ENCODE results near the gene MPC1L. TPM values are rescaled to one million over a fixed set of nuclear protein-coding genes. Genes with fewer than 3 reads are reported as not detected.

MPC1L gene
- total and polyA plus RNA-seq, 2 experiments from 2014 or later, result not detected

DNA sequence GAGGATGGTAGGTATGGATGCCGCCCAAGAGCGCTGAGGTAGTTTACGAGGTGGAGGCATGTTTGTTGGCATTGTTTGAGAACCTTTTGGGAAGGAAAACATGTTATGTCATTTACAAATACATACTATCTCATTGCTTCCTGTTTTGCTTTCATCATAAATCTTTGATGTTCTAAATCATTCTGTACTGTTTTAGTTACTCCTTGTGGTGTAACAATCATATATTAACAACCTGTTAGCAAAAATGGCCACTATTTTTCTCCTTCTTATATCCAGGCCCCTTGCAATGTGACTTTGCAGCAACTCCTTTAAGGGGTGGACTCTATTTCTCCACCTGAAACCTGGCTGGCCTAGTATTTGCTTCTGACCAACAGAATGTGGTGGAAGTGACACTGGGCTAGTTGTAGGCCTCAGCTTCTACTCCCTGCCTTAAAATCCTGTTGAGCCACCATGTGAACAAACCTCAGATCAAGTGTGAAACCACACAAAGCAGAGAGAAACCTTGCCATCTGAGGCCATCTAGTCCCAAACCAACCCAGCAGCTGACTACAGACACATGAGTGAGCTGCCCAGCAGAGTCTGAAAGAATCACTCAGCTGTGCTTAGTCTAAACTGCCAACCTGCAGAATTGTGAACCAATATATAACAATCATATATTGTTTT is 40.0 kb downstream of the MPC1L start:
- Histone ChIP-seq H3K27me3 (ENCODE audit: insufficient read depth) (no peaks in the 10 kb centered on the region), H4K20me1 (replicated peaks; ENCODE audit: insufficient read depth) (no peaks in the 10 kb centered on the region), H3K4me3 (no peak overlapping the region), H3K27ac (ENCODE audit: low read depth) (no peak overlapping the region), H3K4me2 (no peak overlapping the region), H3K36me3 (ENCODE audit: insufficient read depth) (peaks cover 24% of the 10 kb centered on the region; the same call in 1 of the 2 replicates), H2AFZ (no peak overlapping the region), H3K9me2 (ENCODE audit: insufficient read depth) (no peaks in the 10 kb centered on the region), H3K4me1 (ENCODE audit: insufficient read depth) (no peaks in the 10 kb centered on the region), H3K79me2 (replicated peaks; ENCODE audit: insufficient read depth) (no peaks in the 10 kb centered on the region), H3F3A (replicated peaks; ENCODE audit: low read depth) (no peaks in the 10 kb centered on the region)
- no peak for TF ChIP-seq EZH2phosphoT487 (IDR thresholded peaks at IDR 0.05; ENCODE audit: unreplicated experiment)
- TF ChIP-seq, protein P1, sequence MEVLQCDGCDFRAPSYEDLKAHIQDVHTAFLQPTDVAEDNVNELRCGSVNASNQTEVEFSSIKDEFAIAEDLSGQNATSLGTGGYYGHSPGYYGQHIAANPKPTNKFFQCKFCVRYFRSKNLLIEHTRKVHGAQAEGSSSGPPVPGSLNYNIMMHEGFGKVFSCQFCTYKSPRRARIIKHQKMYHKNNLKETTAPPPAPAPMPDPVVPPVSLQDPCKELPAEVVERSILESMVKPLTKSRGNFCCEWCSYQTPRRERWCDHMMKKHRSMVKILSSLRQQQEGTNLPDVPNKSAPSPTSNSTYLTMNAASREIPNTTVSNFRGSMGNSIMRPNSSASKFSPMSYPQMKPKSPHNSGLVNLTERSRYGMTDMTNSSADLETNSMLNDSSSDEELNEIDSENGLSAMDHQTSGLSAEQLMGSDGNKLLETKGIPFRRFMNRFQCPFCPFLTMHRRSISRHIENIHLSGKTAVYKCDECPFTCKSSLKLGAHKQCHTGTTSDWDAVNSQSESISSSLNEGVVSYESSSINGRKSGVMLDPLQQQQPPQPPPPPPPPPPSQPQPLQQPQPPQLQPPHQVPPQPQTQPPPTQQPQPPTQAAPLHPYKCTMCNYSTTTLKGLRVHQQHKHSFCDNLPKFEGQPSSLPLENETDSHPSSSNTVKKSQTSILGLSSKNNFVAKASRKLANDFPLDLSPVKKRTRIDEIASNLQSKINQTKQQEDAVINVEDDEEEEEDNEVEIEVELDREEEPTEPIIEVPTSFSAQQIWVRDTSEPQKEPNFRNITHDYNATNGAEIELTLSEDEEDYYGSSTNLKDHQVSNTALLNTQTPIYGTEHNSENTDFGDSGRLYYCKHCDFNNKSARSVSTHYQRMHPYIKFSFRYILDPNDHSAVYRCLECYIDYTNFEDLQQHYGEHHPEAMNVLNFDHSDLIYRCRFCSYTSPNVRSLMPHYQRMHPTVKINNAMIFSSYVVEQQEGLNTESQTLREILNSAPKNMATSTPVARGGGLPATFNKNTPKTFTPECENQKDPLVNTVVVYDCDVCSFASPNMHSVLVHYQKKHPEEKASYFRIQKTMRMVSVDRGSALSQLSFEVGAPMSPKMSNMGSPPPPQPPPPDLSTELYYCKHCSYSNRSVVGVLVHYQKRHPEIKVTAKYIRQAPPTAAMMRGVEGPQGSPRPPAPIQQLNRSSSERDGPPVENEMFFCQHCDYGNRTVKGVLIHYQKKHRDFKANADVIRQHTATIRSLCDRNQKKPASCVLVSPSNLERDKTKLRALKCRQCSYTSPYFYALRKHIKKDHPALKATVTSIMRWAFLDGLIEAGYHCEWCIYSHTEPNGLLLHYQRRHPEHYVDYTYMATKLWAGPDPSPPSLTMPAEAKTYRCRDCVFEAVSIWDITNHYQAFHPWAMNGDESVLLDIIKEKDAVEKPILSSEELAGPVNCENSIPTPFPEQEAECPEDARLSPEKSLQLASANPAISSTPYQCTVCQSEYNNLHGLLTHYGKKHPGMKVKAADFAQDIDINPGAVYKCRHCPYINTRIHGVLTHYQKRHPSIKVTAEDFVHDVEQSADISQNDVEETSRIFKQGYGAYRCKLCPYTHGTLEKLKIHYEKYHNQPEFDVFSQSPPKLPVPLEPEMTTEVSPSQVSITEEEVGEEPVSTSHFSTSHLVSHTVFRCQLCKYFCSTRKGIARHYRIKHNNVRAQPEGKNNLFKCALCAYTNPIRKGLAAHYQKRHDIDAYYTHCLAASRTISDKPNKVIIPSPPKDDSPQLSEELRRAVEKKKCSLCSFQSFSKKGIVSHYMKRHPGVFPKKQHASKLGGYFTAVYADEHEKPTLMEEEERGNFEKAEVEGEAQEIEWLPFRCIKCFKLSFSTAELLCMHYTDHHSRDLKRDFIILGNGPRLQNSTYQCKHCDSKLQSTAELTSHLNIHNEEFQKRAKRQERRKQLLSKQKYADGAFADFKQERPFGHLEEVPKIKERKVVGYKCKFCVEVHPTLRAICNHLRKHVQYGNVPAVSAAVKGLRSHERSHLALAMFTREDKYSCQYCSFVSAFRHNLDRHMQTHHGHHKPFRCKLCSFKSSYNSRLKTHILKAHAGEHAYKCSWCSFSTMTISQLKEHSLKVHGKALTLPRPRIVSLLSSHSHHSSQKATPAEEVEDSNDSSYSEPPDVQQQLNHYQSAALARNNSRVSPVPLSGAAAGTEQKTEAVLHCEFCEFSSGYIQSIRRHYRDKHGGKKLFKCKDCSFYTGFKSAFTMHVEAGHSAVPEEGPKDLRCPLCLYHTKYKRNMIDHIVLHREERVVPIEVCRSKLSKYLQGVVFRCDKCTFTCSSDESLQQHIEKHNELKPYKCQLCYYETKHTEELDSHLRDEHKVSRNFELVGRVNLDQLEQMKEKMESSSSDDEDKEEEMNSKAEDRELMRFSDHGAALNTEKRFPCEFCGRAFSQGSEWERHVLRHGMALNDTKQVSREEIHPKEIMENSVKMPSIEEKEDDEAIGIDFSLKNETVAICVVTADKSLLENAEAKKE (CRISPR knock-in tag; IDR thresholded peaks at IDR 0.05), result no peak
- TF ChIP-seq, protein P2, sequence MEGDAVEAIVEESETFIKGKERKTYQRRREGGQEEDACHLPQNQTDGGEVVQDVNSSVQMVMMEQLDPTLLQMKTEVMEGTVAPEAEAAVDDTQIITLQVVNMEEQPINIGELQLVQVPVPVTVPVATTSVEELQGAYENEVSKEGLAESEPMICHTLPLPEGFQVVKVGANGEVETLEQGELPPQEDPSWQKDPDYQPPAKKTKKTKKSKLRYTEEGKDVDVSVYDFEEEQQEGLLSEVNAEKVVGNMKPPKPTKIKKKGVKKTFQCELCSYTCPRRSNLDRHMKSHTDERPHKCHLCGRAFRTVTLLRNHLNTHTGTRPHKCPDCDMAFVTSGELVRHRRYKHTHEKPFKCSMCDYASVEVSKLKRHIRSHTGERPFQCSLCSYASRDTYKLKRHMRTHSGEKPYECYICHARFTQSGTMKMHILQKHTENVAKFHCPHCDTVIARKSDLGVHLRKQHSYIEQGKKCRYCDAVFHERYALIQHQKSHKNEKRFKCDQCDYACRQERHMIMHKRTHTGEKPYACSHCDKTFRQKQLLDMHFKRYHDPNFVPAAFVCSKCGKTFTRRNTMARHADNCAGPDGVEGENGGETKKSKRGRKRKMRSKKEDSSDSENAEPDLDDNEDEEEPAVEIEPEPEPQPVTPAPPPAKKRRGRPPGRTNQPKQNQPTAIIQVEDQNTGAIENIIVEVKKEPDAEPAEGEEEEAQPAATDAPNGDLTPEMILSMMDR (conservative IDR thresholded peaks at IDR 0.05; ENCODE audit: low read depth in 2 of 2), result no peak
- TF ChIP-seq NANOG (IDR thresholded peaks at IDR 0.05; ENCODE audit: borderline replicate concordance), result no peak
- no peak for TF ChIP-seq CREB1 (CRISPR knock-in tag; IDR thresholded peaks at IDR 0.05; ENCODE audit: low read depth)
- no peak for TF ChIP-seq STAT1 (IDR thresholded peaks at IDR 0.05; ENCODE audit: unreplicated experiment)
- TF ChIP-seq JUNB (IDR thresholded peaks at IDR 0.05; ENCODE audit: unreplicated experiment), result no peak
- TF ChIP-seq, protein P3, sequence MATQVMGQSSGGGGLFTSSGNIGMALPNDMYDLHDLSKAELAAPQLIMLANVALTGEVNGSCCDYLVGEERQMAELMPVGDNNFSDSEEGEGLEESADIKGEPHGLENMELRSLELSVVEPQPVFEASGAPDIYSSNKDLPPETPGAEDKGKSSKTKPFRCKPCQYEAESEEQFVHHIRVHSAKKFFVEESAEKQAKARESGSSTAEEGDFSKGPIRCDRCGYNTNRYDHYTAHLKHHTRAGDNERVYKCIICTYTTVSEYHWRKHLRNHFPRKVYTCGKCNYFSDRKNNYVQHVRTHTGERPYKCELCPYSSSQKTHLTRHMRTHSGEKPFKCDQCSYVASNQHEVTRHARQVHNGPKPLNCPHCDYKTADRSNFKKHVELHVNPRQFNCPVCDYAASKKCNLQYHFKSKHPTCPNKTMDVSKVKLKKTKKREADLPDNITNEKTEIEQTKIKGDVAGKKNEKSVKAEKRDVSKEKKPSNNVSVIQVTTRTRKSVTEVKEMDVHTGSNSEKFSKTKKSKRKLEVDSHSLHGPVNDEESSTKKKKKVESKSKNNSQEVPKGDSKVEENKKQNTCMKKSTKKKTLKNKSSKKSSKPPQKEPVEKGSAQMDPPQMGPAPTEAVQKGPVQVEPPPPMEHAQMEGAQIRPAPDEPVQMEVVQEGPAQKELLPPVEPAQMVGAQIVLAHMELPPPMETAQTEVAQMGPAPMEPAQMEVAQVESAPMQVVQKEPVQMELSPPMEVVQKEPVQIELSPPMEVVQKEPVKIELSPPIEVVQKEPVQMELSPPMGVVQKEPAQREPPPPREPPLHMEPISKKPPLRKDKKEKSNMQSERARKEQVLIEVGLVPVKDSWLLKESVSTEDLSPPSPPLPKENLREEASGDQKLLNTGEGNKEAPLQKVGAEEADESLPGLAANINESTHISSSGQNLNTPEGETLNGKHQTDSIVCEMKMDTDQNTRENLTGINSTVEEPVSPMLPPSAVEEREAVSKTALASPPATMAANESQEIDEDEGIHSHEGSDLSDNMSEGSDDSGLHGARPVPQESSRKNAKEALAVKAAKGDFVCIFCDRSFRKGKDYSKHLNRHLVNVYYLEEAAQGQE (IDR thresholded peaks at IDR 0.05; ENCODE audit: unreplicated experiment), result no peak
- no peak for TF ChIP-seq ZNF114 (CRISPR knock-in tag; IDR thresholded peaks at IDR 0.05)
- no peak for TF ChIP-seq EZH2 (IDR thresholded peaks at IDR 0.05; ENCODE audit: low read depth, unreplicated experiment)
- no peak for TF ChIP-seq POLR2AphosphoS5 (IDR thresholded peaks at IDR 0.05; ENCODE audit: low read depth)
- TF ChIP-seq ZNF331 (CRISPR knock-in tag; IDR thresholded peaks at IDR 0.05; ENCODE audit: low read depth), result no peak
- TF ChIP-seq, protein P4, sequence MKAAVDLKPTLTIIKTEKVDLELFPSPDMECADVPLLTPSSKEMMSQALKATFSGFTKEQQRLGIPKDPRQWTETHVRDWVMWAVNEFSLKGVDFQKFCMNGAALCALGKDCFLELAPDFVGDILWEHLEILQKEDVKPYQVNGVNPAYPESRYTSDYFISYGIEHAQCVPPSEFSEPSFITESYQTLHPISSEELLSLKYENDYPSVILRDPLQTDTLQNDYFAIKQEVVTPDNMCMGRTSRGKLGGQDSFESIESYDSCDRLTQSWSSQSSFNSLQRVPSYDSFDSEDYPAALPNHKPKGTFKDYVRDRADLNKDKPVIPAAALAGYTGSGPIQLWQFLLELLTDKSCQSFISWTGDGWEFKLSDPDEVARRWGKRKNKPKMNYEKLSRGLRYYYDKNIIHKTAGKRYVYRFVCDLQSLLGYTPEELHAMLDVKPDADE (IDR thresholded peaks at IDR 0.05), result no peak
- no peak overlapping the region for H3K4me3 Mint-ChIP-seq
- H3K27ac Mint-ChIP-seq, result no peak overlapping the region
- peaks cover 4% of the 10 kb centered on the region for H3K27me3 Mint-ChIP-seq (ENCODE audit: insufficient read depth, low read depth, poor library complexity)
- H3K4me1 Mint-ChIP-seq, result peaks cover 2% of the 10 kb centered on the region
- H3K36me3 Mint-ChIP-seq (ENCODE audit: low read depth), result peaks cover 76% of the 10 kb centered on the region
- DNase-seq (ENCODE audit: low spot score), result no peak
- H3K9me3 Mint-ChIP-seq, result no peaks in the 10 kb centered on the region; the same call in 2 of the 3 replicates
- no peak for ATAC-seq
